ENCODE data around the gene TANGO2.

Gene TANGO2

DNA sequence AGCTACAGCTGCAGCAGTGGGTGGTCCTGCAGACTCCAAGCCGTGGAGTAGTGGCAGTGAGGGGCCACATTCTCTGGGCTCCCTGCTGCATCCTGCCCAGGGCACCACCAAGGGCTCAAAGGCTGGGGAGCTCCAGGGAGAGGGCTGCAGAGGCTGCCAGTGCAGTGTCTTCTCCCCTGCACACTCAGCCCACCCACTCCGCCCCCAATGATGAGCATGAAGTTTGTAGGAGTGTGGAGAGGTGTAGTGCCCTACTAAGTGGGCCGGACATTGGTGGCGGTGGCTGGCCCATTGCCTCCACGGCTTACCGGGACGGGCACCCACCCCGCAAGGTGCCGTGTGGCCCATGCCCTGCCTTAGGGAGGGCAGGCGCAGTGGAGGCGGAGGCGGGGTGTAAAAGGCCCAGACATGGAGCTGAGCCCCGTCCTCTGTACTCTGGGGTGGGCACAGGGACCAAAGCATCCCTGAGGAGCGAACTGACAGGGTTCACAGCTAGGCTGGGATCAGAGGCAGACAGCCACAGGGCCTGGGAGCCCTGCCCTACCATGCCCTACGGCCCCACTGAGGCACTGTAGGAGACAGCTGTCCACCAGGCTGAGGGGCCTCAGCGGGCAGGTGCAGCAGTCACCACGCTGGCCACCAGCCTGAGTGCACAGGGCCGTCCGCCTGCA, 23.2 kb upstream of the TANGO2 start:
- TF ChIP-seq, protein P1, sequence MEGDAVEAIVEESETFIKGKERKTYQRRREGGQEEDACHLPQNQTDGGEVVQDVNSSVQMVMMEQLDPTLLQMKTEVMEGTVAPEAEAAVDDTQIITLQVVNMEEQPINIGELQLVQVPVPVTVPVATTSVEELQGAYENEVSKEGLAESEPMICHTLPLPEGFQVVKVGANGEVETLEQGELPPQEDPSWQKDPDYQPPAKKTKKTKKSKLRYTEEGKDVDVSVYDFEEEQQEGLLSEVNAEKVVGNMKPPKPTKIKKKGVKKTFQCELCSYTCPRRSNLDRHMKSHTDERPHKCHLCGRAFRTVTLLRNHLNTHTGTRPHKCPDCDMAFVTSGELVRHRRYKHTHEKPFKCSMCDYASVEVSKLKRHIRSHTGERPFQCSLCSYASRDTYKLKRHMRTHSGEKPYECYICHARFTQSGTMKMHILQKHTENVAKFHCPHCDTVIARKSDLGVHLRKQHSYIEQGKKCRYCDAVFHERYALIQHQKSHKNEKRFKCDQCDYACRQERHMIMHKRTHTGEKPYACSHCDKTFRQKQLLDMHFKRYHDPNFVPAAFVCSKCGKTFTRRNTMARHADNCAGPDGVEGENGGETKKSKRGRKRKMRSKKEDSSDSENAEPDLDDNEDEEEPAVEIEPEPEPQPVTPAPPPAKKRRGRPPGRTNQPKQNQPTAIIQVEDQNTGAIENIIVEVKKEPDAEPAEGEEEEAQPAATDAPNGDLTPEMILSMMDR (IDR thresholded peaks at IDR 0.05; ENCODE audit: low read depth, low read length, missing control alignments) = no peak
- DNase-seq (ENCODE audit: low read depth) = no peak
- no peak overlapping the region for H3K4me3 ChIP-seq (ENCODE audit: low read depth, low read length)

DNA sequence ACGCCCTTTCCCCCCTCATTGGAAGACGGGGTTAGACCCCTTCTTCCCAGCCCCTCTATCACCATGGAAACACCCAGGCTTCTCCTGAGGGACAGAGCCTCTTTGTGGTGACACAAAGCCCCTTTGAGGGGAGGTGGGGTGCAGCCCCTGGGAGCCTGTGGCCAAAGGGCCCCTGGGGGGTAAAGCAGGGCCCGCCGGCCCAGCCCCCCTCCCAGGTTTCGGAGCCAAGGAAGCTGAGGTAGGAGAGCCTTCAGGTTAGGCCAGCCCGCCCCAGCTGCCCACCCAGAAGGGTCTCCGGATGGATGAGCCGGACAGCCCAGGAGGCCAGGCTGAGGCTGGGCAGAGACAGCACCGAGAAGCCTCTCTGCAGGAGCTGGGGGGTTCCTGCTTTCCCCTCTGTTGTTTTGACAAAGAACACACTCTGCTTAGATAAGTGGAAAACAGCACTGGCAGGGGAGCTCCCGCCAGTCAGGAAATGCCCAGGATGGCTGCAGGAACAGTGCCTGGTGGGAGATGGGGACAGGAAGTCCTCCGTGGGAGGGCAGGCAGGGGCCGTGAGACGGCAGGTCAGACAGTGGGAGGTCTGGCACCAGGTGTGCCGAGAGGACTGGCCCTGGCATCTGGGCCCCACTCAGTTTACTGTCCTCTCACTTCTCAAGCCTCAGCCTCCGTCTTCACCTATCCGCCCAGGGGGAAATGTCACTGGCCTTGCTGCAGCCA, 22.5 kb upstream of the TANGO2 start:
- no peak overlapping the region for H3K4me3 ChIP-seq (ENCODE audit: low read depth, low read length)
- no peak for DNase-seq (ENCODE audit: low read depth)
- TF ChIP-seq, protein P1 (IDR thresholded peaks at IDR 0.05; ENCODE audit: low read depth, low read length, missing control alignments) = no peak

DNA sequence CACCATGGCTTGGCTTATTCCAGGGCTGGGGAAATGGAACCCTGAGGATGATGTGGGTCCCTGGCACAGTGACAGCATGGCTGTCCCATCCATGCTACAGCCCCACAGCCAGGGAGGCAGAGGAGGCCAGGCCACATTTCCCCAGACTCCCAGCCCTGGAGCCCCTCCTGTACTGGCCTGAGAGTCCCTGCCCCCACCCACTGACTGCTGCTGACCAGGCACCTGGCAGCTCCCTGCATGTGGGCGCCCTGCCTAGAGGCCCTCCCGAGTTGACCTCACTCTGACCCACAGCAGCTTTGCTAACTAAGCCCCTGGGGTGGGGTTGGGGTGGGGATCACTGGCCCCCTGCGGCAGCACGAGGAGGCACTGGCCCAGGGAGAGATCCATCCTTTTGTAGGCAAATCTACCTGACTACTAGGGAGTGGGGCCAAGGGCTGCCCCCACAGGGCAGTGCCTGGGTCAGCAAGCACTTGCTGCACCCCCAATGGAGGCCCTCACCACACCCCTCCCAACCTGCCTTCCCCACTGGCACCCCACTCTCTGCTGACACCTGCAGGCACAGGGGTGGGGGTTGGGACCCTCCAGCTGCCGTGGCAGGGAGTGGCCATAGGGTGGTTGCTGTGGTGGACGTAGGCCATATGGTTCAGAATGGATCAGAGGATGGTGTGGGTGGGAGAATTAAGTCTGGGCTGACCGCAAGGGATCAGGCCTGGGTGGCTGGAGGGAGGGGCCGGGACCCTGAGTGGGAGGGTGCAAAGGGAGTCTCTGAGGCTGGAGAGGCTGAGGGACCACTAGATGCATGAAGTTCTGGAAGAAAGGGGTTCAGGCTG, 21.7 kb upstream of the TANGO2 start:
- DNase-seq (ENCODE audit: low read depth) = no peak
- TF ChIP-seq, protein P1 (IDR thresholded peaks at IDR 0.05; ENCODE audit: low read depth, low read length, missing control alignments) = no peak
- H3K4me3 ChIP-seq (ENCODE audit: low read depth, low read length) = no peak overlapping the region

DNA sequence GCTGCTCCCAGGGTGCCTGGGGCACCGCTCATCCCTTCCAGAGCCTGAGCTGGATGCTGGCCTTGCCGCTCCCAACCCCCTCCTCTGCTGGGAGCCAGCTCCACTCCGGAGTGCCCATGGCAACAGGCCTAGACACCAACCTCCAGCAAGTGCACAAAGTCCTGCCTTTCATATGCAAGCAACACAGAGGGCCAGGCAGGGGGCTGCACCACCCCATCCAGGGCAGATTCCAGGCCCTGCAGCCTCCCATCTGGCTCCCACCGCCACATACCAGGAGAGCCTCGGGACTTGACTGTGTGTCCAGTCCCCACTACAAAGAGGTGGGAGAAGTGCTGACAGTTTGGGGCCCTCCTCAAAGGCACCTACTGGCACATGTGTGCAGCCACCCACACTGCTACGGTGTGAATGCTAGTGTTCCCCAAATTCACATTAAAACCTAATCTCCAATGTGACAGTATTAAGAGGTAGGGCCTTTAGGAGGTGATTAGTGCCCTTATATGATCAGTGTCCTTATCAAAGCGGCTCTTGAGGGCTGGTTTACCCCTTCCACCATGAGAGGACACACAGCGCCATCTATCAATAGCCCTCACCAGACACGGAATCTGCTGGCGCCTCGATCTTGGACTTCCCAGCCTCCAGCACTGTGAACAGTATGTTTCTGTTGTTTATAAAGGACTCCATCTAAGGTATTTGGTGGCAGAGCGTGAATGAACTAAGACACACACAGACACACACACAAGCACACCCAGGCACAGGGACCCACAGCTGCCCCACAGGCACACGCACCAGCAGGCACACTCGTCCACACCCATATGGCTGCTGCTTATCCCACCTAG, 20.4 kb upstream of the TANGO2 start:
- no peak overlapping the region for H3K4me3 ChIP-seq (ENCODE audit: low read depth, low read length)
- DNase-seq (ENCODE audit: low read depth) = no peak
- TF ChIP-seq, protein P1 (IDR thresholded peaks at IDR 0.05; ENCODE audit: low read depth, low read length, missing control alignments) = no peak

DNA sequence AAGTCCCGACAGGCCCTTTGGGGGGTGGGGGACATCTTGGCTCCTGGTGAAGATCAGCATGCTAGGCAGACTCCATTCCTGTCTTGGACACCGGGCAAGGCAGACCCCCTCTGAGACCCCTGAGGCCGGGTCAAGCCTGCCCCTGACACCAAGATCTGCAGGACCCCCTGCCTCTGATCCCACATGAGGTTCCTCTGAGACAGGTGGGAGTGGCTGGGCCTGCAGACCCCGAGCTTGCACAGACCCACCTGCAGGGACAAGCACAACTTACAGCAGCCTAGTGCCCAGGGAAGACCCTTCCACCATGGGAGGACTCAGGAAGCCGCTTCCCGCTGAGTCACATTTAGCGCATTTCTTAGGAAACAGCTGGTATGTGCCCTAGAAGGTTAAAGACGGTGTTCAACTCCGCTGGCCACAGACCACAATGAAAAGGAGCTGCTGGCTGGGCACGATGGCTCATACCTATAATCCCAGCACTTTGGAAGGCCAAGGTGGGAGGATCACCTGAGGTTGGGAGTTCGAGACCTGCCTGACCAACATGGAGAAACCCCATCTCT, 19.8 kb upstream of the TANGO2 start:
- TF ChIP-seq, protein P1 (IDR thresholded peaks at IDR 0.05; ENCODE audit: low read depth, low read length, missing control alignments) = no peak
- H3K4me3 ChIP-seq (ENCODE audit: low read depth, low read length) = no peak overlapping the region
- DNase-seq (ENCODE audit: low read depth) = no peak

DNA sequence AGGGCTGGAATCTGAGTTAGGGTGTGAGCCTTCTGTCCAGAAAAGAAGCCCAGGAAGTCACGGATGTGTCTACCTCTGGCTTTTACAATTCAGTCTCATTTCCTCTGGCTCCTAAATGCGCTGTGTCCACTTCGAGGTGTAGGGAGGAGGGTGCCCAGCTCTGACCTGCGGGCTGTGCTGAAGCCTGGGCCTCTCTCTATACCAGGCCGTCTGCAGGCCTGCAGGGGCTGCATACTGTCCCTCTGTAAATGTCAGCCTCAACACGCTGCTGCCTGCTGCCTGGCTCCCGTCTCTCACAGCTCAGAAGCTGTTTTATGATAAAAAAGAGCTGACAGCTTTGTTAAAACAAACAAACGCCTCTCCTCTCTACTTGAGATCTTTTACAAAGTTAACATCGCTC, 18.8 kb upstream of the TANGO2 start:
- no peak for DNase-seq (ENCODE audit: low read depth)
- TF ChIP-seq, protein P1 (IDR thresholded peaks at IDR 0.05; ENCODE audit: low read depth, low read length, missing control alignments) = no peak
- H3K4me3 ChIP-seq (ENCODE audit: low read depth, low read length) = no peak overlapping the region
